Esophagus muscularis mucosa (tissue), 4 donors: ENCODE data around the gene TIGD1. TPM values are rescaled to one million over a fixed set of nuclear protein-coding genes. Genes with fewer than 3 reads are reported as not detected.

Experiments used
- DNase-seq: peaks from one replicate; pipeline ENCODE4 v3.0.0-alpha.2; 2017; ENCODE audit errors: extremely low spot score
- H3K27ac ChIP-seq, 4 donors: fragments of 200-600 bp; sonication (generic); replicated peaks in 1 of 4; 1 replicate in 3 of 4; 2 replicates in 1 of 4; pipeline ENCODE4 v1.5.1; 2016 to 2019; ENCODE audit warnings: mild to moderate bottlenecking in 1 of 4
- H3K27me3 ChIP-seq, 4 donors: fragments of 200-600 bp; sonication (generic); one replicate each; pipeline versions ENCODE4 v1.5.1 to v1.6.0; 2016 to 2019
- H3K36me3 ChIP-seq, 4 donors: fragments of 200-600 bp; sonication (generic); one replicate each; pipeline ENCODE4 v1.5.1; 2016 to 2019
- H3K4me1 ChIP-seq, 4 donors: fragments of 200-600 bp; sonication (generic); one replicate each; pipeline ENCODE4 v1.5.1; 2016 to 2019
- H3K4me3 ChIP-seq, 4 donors: fragments of 200-600 bp; sonication (generic); 1 replicate in 2 of 4; 2 replicates in 2 of 4; pipeline ENCODE4 v1.5.1; 2016 to 2019; ENCODE audit warnings: mild to moderate bottlenecking in 4 of 4, moderate library complexity in 1 of 4
- H3K9me3 ChIP-seq, 4 donors: fragments of 200-600 bp; sonication (generic); 1 replicate in 3 of 4; 2 replicates in 1 of 4; pipeline ENCODE4 v1.5.1; 2016 to 2019
- EP300 ChIP-seq: sonication (generic); formaldehyde crosslinking; IDR thresholded peaks from one replicate; pipeline ENCODE4 v1.6.1; 2017; ENCODE audit warnings: antibody characterized with exemption
- POLR2A ChIP-seq: fragments of 450-650 bp; IDR thresholded peaks from one replicate; pipeline ENCODE4 v1.6.1; 2017; ENCODE audit warnings: antibody characterized with exemption, moderate library complexity, mild to moderate bottlenecking, low read depth
- POLR2AphosphoS5 ChIP-seq, 2 donors: sonication (generic); formaldehyde crosslinking; IDR thresholded peaks; one replicate each; pipeline ENCODE4 v1.6.1; 2017; ENCODE audit warnings: antibody characterized with exemption in 2 of 2
- WGBS: methylation state at CpG from one replicate; pipeline ENCODE4 v1.1.5; 2018; 5-methylcytosine and 5-hydroxymethylcytosine counted together
- intact Hi-C: fragments of 100-400 bp; cut with DNase I; formaldehyde crosslinking; loops from one replicate; pipeline ENCODE4 v1.15.1; 2023
- total RNA-seq, 4 donors: library from RNA; depleted of rRNA; stranded (reverse); fragments of >200 nt; gene quantifications; one replicate each; pipeline versions ENCODE4 v1.1.0 to v1.2.1, GENCODE V29; 2016
- TF ChIP-seq, protein P1 (sequence below), 3 experiments: fragments of 200-600 bp in 2 of 3; fragments of 450-650 bp in 1 of 3; sonication (generic) in 2 of 3; IDR thresholded peaks; one replicate each; pipeline ENCODE4 v1.5.1; 2017 to 2019; ENCODE audit warnings: antibody characterized with exemption in 3 of 3, mild to moderate bottlenecking in 2 of 3, moderate library complexity in 1 of 3

Gene TIGD1
- total RNA-seq, 4 donors from 2014 or later = 1.2 to 1.7 (median 1.6) TPM

DNA sequence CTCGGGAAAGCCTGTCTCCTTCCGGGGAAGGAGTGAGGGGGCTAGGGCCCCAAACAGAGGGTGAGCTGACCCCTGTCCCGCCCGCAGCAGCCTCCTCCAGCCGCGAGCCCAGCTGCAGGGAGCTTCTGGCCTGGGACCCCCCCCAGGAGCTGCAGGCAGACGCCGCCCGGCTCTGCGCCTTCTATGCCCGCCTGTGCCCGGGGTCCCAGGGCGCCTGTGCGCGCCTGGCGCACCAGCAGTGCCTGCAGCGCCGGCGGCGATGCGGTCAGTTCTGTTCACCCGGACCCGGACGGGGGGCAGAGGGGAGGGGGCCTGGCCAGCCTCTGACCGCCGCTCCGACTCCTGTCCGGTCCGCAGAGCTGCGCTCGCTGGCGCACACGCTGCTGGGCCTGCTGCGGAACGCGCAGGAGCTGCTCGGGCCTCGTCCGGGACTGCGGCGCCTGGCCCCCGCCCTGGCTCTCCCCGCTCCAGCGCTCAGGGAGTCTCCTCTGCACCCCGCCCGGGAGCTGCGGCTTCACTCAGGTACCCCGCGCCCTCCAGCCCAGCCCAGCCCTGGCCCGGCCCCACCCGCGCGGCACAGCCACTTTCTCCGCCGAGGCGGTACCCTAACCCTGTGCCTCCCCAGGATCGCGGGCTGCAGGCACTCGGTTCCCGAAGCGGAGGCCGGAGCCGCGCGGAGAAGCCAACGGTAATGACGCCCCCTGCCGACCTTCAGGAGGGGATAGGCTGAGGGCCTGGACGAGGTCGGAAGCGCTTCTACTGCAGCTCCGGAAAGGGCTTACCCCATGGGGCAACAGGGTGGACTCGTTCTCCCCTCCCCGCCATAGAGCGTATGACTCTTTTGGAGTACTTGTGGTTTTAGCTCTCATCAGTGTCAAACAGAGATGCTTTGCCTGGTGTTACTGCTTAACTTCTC lies 26.4 kb downstream of the TIGD1 start:
- H3K9me3 ChIP-seq = no peaks in the 10 kb centered on the region
- no peak for TF ChIP-seq POLR2A
- TF ChIP-seq, protein P1, sequence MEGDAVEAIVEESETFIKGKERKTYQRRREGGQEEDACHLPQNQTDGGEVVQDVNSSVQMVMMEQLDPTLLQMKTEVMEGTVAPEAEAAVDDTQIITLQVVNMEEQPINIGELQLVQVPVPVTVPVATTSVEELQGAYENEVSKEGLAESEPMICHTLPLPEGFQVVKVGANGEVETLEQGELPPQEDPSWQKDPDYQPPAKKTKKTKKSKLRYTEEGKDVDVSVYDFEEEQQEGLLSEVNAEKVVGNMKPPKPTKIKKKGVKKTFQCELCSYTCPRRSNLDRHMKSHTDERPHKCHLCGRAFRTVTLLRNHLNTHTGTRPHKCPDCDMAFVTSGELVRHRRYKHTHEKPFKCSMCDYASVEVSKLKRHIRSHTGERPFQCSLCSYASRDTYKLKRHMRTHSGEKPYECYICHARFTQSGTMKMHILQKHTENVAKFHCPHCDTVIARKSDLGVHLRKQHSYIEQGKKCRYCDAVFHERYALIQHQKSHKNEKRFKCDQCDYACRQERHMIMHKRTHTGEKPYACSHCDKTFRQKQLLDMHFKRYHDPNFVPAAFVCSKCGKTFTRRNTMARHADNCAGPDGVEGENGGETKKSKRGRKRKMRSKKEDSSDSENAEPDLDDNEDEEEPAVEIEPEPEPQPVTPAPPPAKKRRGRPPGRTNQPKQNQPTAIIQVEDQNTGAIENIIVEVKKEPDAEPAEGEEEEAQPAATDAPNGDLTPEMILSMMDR (IDR thresholded peaks at IDR 0.05) = no peak
- TF ChIP-seq EP300 = no peak
- no peak for TF ChIP-seq POLR2AphosphoS5 (IDR thresholded peaks at IDR 0.05)
- no peaks in the 10 kb centered on the region for H3K36me3 ChIP-seq
- H3K4me3 ChIP-seq = peak overlapping the region; percentile 25 to 43 (median 36)
- WGBS = 2% methylated on average over 12 of the region's 75 CpGs
- no peak overlapping the region for H3K27ac ChIP-seq
- DNase-seq = no peak
- peaks cover 31 to 43% (median 38%) of the 10 kb centered on the region in 4 donors for H3K4me1 ChIP-seq
- intact Hi-C loops = loop anchor here (2.0 to 10.0 kb wide), 2 partner anchors 83 to 619 kb away; no protein-coding TSS in a partner anchor
- H3K27me3 ChIP-seq = peaks cover 6 to 82% (median 44%) of the 10 kb centered on the region in 4 donors

DNA sequence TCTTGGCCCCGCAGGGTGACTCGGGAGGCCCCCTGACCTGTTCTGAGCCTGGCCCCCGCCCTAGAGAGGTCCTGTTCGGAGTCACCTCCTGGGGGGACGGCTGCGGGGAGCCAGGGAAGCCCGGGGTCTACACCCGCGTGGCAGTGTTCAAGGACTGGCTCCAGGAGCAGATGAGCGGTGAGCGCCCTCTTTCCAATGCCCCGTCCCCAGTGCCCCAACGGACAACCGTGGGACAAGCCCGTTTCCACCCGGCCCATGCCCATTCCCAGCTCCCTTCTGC lies 27.0 kb downstream of the TIGD1 start:
- intact Hi-C loops = loop anchor here (2.0 to 10.0 kb wide), 2 partner anchors 83 to 619 kb away; no protein-coding TSS in a partner anchor
- Histone ChIP-seq H3K9me3 (no peaks in the 10 kb centered on the region), H3K36me3 (no peaks in the 10 kb centered on the region), H3K27me3 (peaks cover 6 to 88% (median 44%) of the 10 kb centered on the region in 4 donors), H3K4me3 (peak overlapping the region in 2 of 4 donors; percentile 31 to 41), H3K27ac (no peak overlapping the region), H3K4me1 (peaks cover 31 to 43% (median 38%) of the 10 kb centered on the region in 4 donors)
- TF ChIP-seq, protein P1 (IDR thresholded peaks at IDR 0.05) = no peak
- TF ChIP-seq EP300 (no peak), POLR2AphosphoS5 (IDR thresholded peaks at IDR 0.05) (no peak), POLR2A (no peak)
- DNase-seq = no peak
- 40% methylated on average over 1 of the region's 16 CpGs for WGBS

DNA sequence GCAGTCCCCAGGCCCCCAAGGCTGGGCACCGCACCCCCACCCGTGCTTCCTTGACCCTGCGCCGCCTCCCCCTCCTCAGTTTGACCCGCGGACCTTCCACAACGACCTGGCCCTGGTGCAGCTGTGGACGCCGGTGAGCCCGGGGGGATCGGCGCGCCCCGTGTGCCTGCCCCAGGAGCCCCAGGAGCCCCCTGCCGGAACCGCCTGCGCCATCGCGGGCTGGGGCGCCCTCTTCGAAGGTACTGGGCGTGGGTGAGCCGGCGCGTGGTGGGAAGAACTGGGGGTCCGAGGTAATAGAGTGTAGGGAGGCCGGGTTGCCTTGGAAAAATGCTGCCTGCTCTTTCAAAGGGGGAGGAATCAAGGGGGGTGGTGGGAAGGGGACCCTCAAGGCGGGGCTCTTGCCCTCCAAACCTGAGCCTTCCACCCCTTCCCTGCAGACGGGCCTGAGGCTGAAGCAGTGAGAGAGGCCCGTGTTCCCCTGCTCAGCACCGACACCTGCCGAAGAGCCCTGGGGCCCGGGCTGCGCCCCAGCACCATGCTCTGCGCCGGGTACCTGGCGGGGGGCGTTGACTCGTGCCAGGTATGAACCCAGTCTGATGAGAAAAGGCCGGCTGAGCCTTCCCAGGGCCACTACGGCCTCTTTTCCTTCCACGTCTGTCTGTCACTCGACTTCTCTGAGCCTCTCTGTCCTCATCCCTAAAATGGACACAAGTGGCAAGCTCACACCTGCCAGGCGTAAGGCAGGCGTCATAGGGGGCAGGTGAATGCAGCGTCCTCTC lies 27.5 kb downstream of the TIGD1 start:
- no peak for TF ChIP-seq POLR2AphosphoS5 (IDR thresholded peaks at IDR 0.05)
- TF ChIP-seq POLR2A = no peak
- no peak for TF ChIP-seq EP300
- TF ChIP-seq, protein P1 (IDR thresholded peaks at IDR 0.05) = no peak
- H3K36me3 ChIP-seq = no peaks in the 10 kb centered on the region
- no peaks in the 10 kb centered on the region for H3K9me3 ChIP-seq
- no peak for DNase-seq
- H3K4me3 ChIP-seq = peak overlapping the region; percentile 40 to 52 (median 42)
- peaks cover 31 to 43% (median 38%) of the 10 kb centered on the region in 4 donors for H3K4me1 ChIP-seq
- intact Hi-C loops = loop anchor here (2.0 to 10.0 kb wide), 2 partner anchors 82 to 618 kb away; no protein-coding TSS in a partner anchor
- peaks cover 6 to 92% (median 44%) of the 10 kb centered on the region in 4 donors for H3K27me3 ChIP-seq
- WGBS = 24% methylated on average over 15 of the region's 46 CpGs
- H3K27ac ChIP-seq = no peak overlapping the region

DNA sequence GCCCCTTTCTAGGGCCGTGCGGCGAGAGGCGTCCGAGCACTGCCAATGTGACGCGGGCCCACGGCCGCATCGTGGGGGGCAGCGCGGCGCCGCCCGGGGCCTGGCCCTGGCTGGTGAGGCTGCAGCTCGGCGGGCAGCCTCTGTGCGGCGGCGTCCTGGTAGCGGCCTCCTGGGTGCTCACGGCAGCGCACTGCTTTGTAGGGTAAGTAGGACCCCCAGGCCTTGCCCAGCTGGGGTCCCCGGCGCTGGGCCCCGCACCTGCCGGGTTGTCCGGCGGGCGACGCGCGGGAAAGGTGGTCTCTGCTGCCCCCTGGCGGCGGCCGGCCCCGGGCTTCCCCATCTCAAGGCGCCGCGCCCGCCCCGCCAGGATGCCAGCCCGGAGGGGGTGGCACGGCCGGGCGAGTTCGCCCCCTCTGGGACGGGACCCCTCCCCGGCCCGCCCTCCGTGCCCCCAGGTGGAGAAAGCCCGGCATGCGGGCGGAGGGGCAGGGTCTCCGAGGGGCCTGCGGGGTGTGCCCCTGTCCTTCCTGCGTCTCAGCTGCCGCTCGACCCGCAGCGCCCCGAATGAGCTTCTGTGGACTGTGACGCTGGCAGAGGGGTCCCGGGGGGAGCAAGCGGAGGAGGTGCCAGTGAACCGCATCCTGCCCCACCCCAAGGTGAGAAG lies 28.3 kb downstream of the TIGD1 start:
- intact Hi-C loops = loop anchor here (2.0 to 10.0 kb wide), 2 partner anchors 81 to 617 kb away; no protein-coding TSS in a partner anchor
- Histone ChIP-seq H3K27ac (no peak overlapping the region), H3K9me3 (no peaks in the 10 kb centered on the region), H3K36me3 (no peaks in the 10 kb centered on the region), H3K4me1 (peaks cover 31 to 43% (median 38%) of the 10 kb centered on the region in 4 donors), H3K27me3 (peaks cover 6 to 95% (median 44%) of the 10 kb centered on the region in 4 donors), H3K4me3 (peak overlapping the region; percentile 40 to 52 (median 42))
- WGBS = no CpG with 5 or more reads among the region's 66 CpGs
- TF ChIP-seq, protein P1 (IDR thresholded peaks at IDR 0.05) = peak; percentile 83 to 98 (median 92)
- TF ChIP-seq POLR2AphosphoS5 (IDR thresholded peaks at IDR 0.05) = no peak
- DNase-seq = no peak
